Osteocyte (in vitro differentiated cells): ENCODE results near the gene GRM2. TPM values are rescaled to one million over a fixed set of nuclear protein-coding genes. Genes with fewer than 3 reads are reported as not detected.

Experiments used
- DNase-seq: peaks from one replicate; pipeline ENCODE4 v3.0.0; 2021; ENCODE audit warnings: mixed read lengths; ENCODE audit not compliant: unreplicated experiment; ENCODE audit errors: extremely low spot score
- H3K27ac Mint-ChIP-seq: one replicate; pipeline ENCODE4 v1.8.0; 2021; ENCODE audit warnings: mild to moderate bottlenecking, mixed read lengths; ENCODE audit not compliant: unreplicated experiment
- H3K27me3 Mint-ChIP-seq: one replicate; pipeline ENCODE4 v1.8.0; 2021; ENCODE audit warnings: mixed read lengths; ENCODE audit not compliant: unreplicated experiment
- H3K36me3 Mint-ChIP-seq: one replicate; pipeline ENCODE4 v1.8.0; 2021; ENCODE audit warnings: mixed read lengths; ENCODE audit not compliant: unreplicated experiment
- H3K4me1 Mint-ChIP-seq: one replicate; pipeline ENCODE4 v1.8.0; 2021; ENCODE audit warnings: mixed read lengths; ENCODE audit not compliant: unreplicated experiment
- H3K4me3 Mint-ChIP-seq: one replicate; pipeline ENCODE4 v1.8.0; 2021; ENCODE audit warnings: mild to moderate bottlenecking, moderate library complexity, mixed read lengths; ENCODE audit not compliant: unreplicated experiment
- H3K9me3 Mint-ChIP-seq: one replicate; pipeline ENCODE4 v1.8.0; 2021; ENCODE audit warnings: mixed read lengths; ENCODE audit not compliant: unreplicated experiment
- total RNA-seq: library from RNA; stranded (reverse); gene quantifications from 2 replicates; pipeline ENCODE4 v1.2.1, GENCODE V29; 2021
- TF ChIP-seq, protein P1 (sequence below): fragments of 200-600 bp; sonication (generic); IDR thresholded peaks from 2 replicates; pipeline ENCODE4 v1.5.0; 2021; ENCODE audit warnings: antibody characterized with exemption, mild to moderate bottlenecking, moderate library complexity

The GRM2 gene
- total RNA-seq, 1 donor from 2014 or later: 0.32 TPM

DNA sequence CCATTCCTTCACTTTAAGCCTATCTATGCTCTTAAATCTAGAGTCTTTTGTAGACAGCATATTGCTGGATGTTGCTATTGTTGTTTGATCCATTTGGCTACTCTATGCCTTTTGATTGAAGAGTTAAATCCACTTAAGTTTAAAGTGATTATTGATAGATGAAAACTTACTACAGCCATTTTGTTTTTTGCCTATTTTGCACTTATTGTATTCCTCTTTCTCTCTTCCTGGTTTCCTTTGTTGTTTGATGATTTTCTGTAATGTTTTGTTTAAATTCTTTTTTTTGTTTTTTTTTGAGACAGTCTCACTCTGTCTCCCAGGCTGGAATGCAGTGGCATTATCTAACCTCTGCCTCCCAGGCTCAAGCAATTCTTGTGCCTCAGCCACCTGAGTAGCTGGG is 52.3 kb downstream of the GRM2 start:
- Mint-ChIP-seq H3K9me3 (peaks cover 15% of the 10 kb centered on the region), H3K36me3 (no peaks in the 10 kb centered on the region), H3K27me3 (peaks cover 22% of the 10 kb centered on the region), H3K4me3 (no peak overlapping the region), H3K27ac (no peak overlapping the region), H3K4me1 (no peaks in the 10 kb centered on the region)
- TF ChIP-seq, protein P1, sequence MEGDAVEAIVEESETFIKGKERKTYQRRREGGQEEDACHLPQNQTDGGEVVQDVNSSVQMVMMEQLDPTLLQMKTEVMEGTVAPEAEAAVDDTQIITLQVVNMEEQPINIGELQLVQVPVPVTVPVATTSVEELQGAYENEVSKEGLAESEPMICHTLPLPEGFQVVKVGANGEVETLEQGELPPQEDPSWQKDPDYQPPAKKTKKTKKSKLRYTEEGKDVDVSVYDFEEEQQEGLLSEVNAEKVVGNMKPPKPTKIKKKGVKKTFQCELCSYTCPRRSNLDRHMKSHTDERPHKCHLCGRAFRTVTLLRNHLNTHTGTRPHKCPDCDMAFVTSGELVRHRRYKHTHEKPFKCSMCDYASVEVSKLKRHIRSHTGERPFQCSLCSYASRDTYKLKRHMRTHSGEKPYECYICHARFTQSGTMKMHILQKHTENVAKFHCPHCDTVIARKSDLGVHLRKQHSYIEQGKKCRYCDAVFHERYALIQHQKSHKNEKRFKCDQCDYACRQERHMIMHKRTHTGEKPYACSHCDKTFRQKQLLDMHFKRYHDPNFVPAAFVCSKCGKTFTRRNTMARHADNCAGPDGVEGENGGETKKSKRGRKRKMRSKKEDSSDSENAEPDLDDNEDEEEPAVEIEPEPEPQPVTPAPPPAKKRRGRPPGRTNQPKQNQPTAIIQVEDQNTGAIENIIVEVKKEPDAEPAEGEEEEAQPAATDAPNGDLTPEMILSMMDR: no peak
- no peak for DNase-seq

Other genes with a start within 250 kb of the GRM2 start
- gene DCAF1, start 207.1 kb upstream of the GRM2 start, total RNA-seq: 16.8 and 17.5 TPM in 2 replicates
- 27.3 and 28.3 TPM in 2 replicates for gene RAD54L2, start 168.3 kb upstream of the GRM2 start, total RNA-seq
- gene TEX264, start 35.8 kb upstream of the GRM2 start, total RNA-seq: 63.0 and 65.2 TPM in 2 replicates
- gene IQCF6, start 72.2 kb downstream of the GRM2 start, total RNA-seq: not detected in 2 replicates
- not detected in 2 replicates for gene IQCF2, start 154.5 kb downstream of the GRM2 start, total RNA-seq
- not detected in 2 replicates for gene IQCF5, start 168.5 kb downstream of the GRM2 start, total RNA-seq
- not detected in 2 replicates for gene IQCF1, start 196.3 kb downstream of the GRM2 start, total RNA-seq
- 20.7 and 22.8 TPM in 2 replicates for gene RRP9, start 234.8 kb downstream of the GRM2 start, total RNA-seq
- gene PARP3, start 235.3 kb downstream of the GRM2 start, total RNA-seq: 12.4 and 13.4 TPM in 2 replicates
- not detected in 2 replicates for gene GPR62, start 248.3 kb downstream of the GRM2 start, total RNA-seq